ENCODE data around the gene HOXD13.

Gene HOXD13

GRCh38 chr2:176121190-176122051 is 28.9 kb downstream of the HOXD13 start:
- no peak overlapping the region for H4K5ac ChIP-seq (ENCODE audit: low read length)
- H3K4me3 ChIP-seq (ENCODE audit: low read length), result no peak overlapping the region
- H2AK5ac ChIP-seq (ENCODE audit: low read length), result no peak overlapping the region
- no peak overlapping the region for H3K27ac ChIP-seq (ENCODE audit: low read depth, low read length)
- peaks cover 92% of the 10 kb centered on the region for H3K27me3 ChIP-seq (ENCODE audit: insufficient read depth, low read length, poor library complexity)
- no peak overlapping the region for H3K18ac ChIP-seq (ENCODE audit: low read length)
- no CpG with 5 or more reads among the region's 53 CpGs for WGBS (ENCODE audit: extremely low coverage, insufficient coverage, low lambda C conversion rate)
- H3K9ac ChIP-seq (ENCODE audit: low read length), result no peak overlapping the region
- no peaks in the 10 kb centered on the region for H3K36me3 ChIP-seq (ENCODE audit: control insufficient read depth, insufficient read depth, low read length)
- H3K56ac ChIP-seq (ENCODE audit: low read length), result no peak overlapping the region
- H3K4me2 ChIP-seq (ENCODE audit: low read length), result no peak overlapping the region
- no peak overlapping the region for H2BK120ac ChIP-seq (ENCODE audit: low read depth, low read length)
- H2BK15ac ChIP-seq (replicated peaks; ENCODE audit: low read depth), result no peak overlapping the region
- no peak overlapping the region for H4K8ac ChIP-seq (ENCODE audit: low read depth, low read length)
- no peak overlapping the region for H2BK5ac ChIP-seq (ENCODE audit: low read length)
- H3K79me1 ChIP-seq (ENCODE audit: low read length), result no peaks in the 10 kb centered on the region
- no peaks in the 10 kb centered on the region for H3K4me1 ChIP-seq (ENCODE audit: control insufficient read depth, low read depth, low read length)
- H3K4ac ChIP-seq (ENCODE audit: low read depth, low read length), result no peak overlapping the region
- no peak overlapping the region for H3K23ac ChIP-seq (ENCODE audit: low read length)
- H3K79me2 ChIP-seq (ENCODE audit: control insufficient read depth, insufficient read depth, low read length), result no peaks in the 10 kb centered on the region
- DNase-seq, result no peak

GRCh38 chr2:176122052-176122682 is 29.6 kb downstream of the HOXD13 start:
- Histone ChIP-seq H4K5ac (ENCODE audit: low read length) (no peak overlapping the region), H3K4ac (ENCODE audit: low read depth, low read length) (no peak overlapping the region), H2BK120ac (ENCODE audit: low read depth, low read length) (no peak overlapping the region), H3K56ac (ENCODE audit: low read length) (no peak overlapping the region), H3K4me1 (ENCODE audit: control insufficient read depth, low read depth, low read length) (no peaks in the 10 kb centered on the region), H2BK15ac (replicated peaks; ENCODE audit: low read depth) (no peak overlapping the region), H3K23ac (ENCODE audit: low read length) (no peak overlapping the region), H3K79me2 (ENCODE audit: control insufficient read depth, insufficient read depth, low read length) (no peaks in the 10 kb centered on the region), H3K27me3 (ENCODE audit: insufficient read depth, low read length, poor library complexity) (peaks cover 87% of the 10 kb centered on the region), H3K18ac (ENCODE audit: low read length) (no peak overlapping the region), H3K9ac (ENCODE audit: low read length) (no peak overlapping the region), H3K79me1 (ENCODE audit: low read length) (no peaks in the 10 kb centered on the region), H2BK5ac (ENCODE audit: low read length) (no peak overlapping the region), H4K8ac (ENCODE audit: low read depth, low read length) (no peak overlapping the region), H3K4me3 (ENCODE audit: low read length) (no peak overlapping the region), H3K4me2 (ENCODE audit: low read length) (peak overlapping the region; percentile 80), H3K36me3 (ENCODE audit: control insufficient read depth, insufficient read depth, low read length) (no peaks in the 10 kb centered on the region), H3K27ac (ENCODE audit: low read depth, low read length) (no peak overlapping the region), H2AK5ac (ENCODE audit: low read length) (no peak overlapping the region)
- WGBS (ENCODE audit: extremely low coverage, insufficient coverage, low lambda C conversion rate), result no CpG with 5 or more reads among the region's 47 CpGs
- peak; percentile 73 for DNase-seq

- Histone ChIP-seq H3K36me3 (ENCODE audit: control insufficient read depth, insufficient read depth, low read length) (no peaks in the 10 kb centered on the region), H3K79me1 (ENCODE audit: low read length) (no peaks in the 10 kb centered on the region), H3K4ac (ENCODE audit: low read depth, low read length) (no peak within 1 kb of the TSS), H3K4me1 (ENCODE audit: control insufficient read depth, low read depth, low read length) (no peaks in the 10 kb centered on the region), H4K8ac (ENCODE audit: low read depth, low read length) (no peak within 1 kb of the TSS), H3K9ac (ENCODE audit: low read length) (no peak within 1 kb of the TSS), H3K27me3 (ENCODE audit: insufficient read depth, low read length, poor library complexity) (peaks cover 82% of the 10 kb centered on the region), H2BK15ac (replicated peaks; ENCODE audit: low read depth) (no peak within 1 kb of the TSS), H3K18ac (ENCODE audit: low read length) (no peak within 1 kb of the TSS), H2BK5ac (ENCODE audit: low read length) (no peak within 1 kb of the TSS), H3K4me3 (ENCODE audit: low read length) (no peak within 1 kb of the TSS), H4K5ac (ENCODE audit: low read length) (no peak within 1 kb of the TSS), H2BK120ac (ENCODE audit: low read depth, low read length) (no peak within 1 kb of the TSS), H3K4me2 (ENCODE audit: low read length) (peak within 1 kb of the TSS; percentile 80), H2AK5ac (ENCODE audit: low read length) (no peak within 1 kb of the TSS), H3K23ac (ENCODE audit: low read length) (no peak within 1 kb of the TSS), H3K27ac (ENCODE audit: low read depth, low read length) (no peak within 1 kb of the TSS), H3K56ac (ENCODE audit: low read length) (no peak within 1 kb of the TSS), H3K79me2 (ENCODE audit: control insufficient read depth, insufficient read depth, low read length) (no peaks in the 10 kb centered on the region)
- DNase-seq, result no peak
- no CpG with 5 or more reads among the region's 84 CpGs for WGBS (ENCODE audit: extremely low coverage, insufficient coverage, low lambda C conversion rate)
These were observed 30.3 kb downstream of the HOXD13 start, which contains the start of gene HOXD9 for GRCh38 chr2:176122683-176123410. Gene HOXD9 (plus strand): TSS chr2:176122719. CDS start chr2:176122769, 50 bp downstream.

GRCh38 chr2:176123411-176124109 is 31.0 kb downstream of the HOXD13 start:
- Histone ChIP-seq H3K79me2 (ENCODE audit: control insufficient read depth, insufficient read depth, low read length) (no peaks in the 10 kb centered on the region), H3K27me3 (ENCODE audit: insufficient read depth, low read length, poor library complexity) (peaks cover 82% of the 10 kb centered on the region)
- no peak for DNase-seq

GRCh38 chr2:176124110-176124946 is 31.8 kb downstream of the HOXD13 start:
- H3K36me3 ChIP-seq (ENCODE audit: control insufficient read depth, insufficient read depth, low read length), result no peaks in the 10 kb centered on the region
- no peak overlapping the region for H4K8ac ChIP-seq (ENCODE audit: low read depth, low read length)
- H3K27me3 ChIP-seq (ENCODE audit: insufficient read depth, low read length, poor library complexity), result peaks cover 86% of the 10 kb centered on the region
- no peak overlapping the region for H3K23ac ChIP-seq (ENCODE audit: low read length)
- no peak overlapping the region for H3K27ac ChIP-seq (ENCODE audit: low read depth, low read length)
- H3K79me2 ChIP-seq (ENCODE audit: control insufficient read depth, insufficient read depth, low read length), result no peaks in the 10 kb centered on the region
- no peak overlapping the region for H3K18ac ChIP-seq (ENCODE audit: low read length)
- H3K4me1 ChIP-seq (ENCODE audit: control insufficient read depth, low read depth, low read length), result no peaks in the 10 kb centered on the region
- H3K79me1 ChIP-seq (ENCODE audit: low read length), result no peaks in the 10 kb centered on the region
- H3K4me2 ChIP-seq (ENCODE audit: low read length), result no peak overlapping the region
- H2BK5ac ChIP-seq (ENCODE audit: low read length), result no peak overlapping the region
- DNase-seq, result no peak
- H3K4me3 ChIP-seq (ENCODE audit: low read length), result no peak overlapping the region
- no peak overlapping the region for H2AK5ac ChIP-seq (ENCODE audit: low read length)
- H2BK15ac ChIP-seq (replicated peaks; ENCODE audit: low read depth), result no peak overlapping the region
- no peak overlapping the region for H2BK120ac ChIP-seq (ENCODE audit: low read depth, low read length)
- WGBS (ENCODE audit: extremely low coverage, insufficient coverage, low lambda C conversion rate), result no CpG with 5 or more reads among the region's 34 CpGs
- no peak overlapping the region for H4K5ac ChIP-seq (ENCODE audit: low read length)
- no peak overlapping the region for H3K9ac ChIP-seq (ENCODE audit: low read length)
- no peak overlapping the region for H3K4ac ChIP-seq (ENCODE audit: low read depth, low read length)
- H3K56ac ChIP-seq (ENCODE audit: low read length), result no peak overlapping the region

More at GRCh38 chr2:176123411-176124109, 31.0 kb downstream of the HOXD13 start:
- H2BK15ac ChIP-seq (replicated peaks; ENCODE audit: low read depth), result no peak overlapping the region
- no peak overlapping the region for H3K56ac ChIP-seq (ENCODE audit: low read length)
- no peak overlapping the region for H2BK120ac ChIP-seq (ENCODE audit: low read depth, low read length)
- H3K79me1 ChIP-seq (ENCODE audit: low read length), result no peaks in the 10 kb centered on the region
- H3K36me3 ChIP-seq (ENCODE audit: control insufficient read depth, insufficient read depth, low read length), result no peaks in the 10 kb centered on the region
- H3K18ac ChIP-seq (ENCODE audit: low read length), result no peak overlapping the region
- no peaks in the 10 kb centered on the region for H3K4me1 ChIP-seq (ENCODE audit: control insufficient read depth, low read depth, low read length)
- H3K4ac ChIP-seq (ENCODE audit: low read depth, low read length), result no peak overlapping the region
- H2BK5ac ChIP-seq (ENCODE audit: low read length), result no peak overlapping the region
- no peak overlapping the region for H4K5ac ChIP-seq (ENCODE audit: low read length)
- H2AK5ac ChIP-seq (ENCODE audit: low read length), result no peak overlapping the region
- WGBS (ENCODE audit: extremely low coverage, insufficient coverage, low lambda C conversion rate), result no CpG with 5 or more reads among the region's 40 CpGs
- H3K9ac ChIP-seq (ENCODE audit: low read length), result no peak overlapping the region
- H3K23ac ChIP-seq (ENCODE audit: low read length), result no peak overlapping the region
- H3K27ac ChIP-seq (ENCODE audit: low read depth, low read length), result no peak overlapping the region
- no peak overlapping the region for H4K8ac ChIP-seq (ENCODE audit: low read depth, low read length)
- no peak overlapping the region for H3K4me2 ChIP-seq (ENCODE audit: low read length)
- H3K4me3 ChIP-seq (ENCODE audit: low read length), result no peak overlapping the region
